ENCODE measurements around the gene TIGD1. TPM values are rescaled to one million over a fixed set of nuclear protein-coding genes. Genes with fewer than 3 reads are reported as not detected.

The TIGD1 gene
- total RNA-seq, 1 donor from 2014 or later, result 1.2 TPM

DNA sequence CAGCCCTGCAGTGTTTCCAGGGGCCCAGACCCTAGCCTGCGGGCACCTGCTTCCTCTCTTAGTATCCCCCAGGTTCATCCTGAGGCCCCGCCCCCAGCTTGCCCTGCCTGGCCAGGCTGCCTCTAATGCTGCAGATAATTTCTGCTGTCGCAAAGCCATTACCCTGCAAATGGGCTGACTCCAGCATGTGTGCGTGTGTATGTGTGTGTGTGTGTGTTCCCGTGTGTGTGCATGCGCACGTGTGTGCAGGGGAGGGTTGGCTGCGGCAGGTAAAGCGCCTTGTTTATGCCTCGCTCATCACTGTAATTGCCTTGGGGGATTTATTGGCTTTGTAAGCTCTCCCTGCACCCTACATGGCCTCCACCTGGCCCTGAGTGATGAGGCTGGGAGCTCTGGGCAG lies 37.8 kb downstream of the TIGD1 start:
- Histone ChIP-seq H3K9me3 (no peaks in the 10 kb centered on the region), H3K4me3 (no peak overlapping the region), H3K27me3 (no peaks in the 10 kb centered on the region), H3K36me3 (no peaks in the 10 kb centered on the region), H3K4me1 (no peaks in the 10 kb centered on the region), H3K27ac (no peak overlapping the region)
- DNase-seq (ENCODE audit: extremely low spot score in 2 of 2), result no peak
- intact Hi-C loops (cut with DNase I), result no loop called here
- TF ChIP-seq, protein P1, sequence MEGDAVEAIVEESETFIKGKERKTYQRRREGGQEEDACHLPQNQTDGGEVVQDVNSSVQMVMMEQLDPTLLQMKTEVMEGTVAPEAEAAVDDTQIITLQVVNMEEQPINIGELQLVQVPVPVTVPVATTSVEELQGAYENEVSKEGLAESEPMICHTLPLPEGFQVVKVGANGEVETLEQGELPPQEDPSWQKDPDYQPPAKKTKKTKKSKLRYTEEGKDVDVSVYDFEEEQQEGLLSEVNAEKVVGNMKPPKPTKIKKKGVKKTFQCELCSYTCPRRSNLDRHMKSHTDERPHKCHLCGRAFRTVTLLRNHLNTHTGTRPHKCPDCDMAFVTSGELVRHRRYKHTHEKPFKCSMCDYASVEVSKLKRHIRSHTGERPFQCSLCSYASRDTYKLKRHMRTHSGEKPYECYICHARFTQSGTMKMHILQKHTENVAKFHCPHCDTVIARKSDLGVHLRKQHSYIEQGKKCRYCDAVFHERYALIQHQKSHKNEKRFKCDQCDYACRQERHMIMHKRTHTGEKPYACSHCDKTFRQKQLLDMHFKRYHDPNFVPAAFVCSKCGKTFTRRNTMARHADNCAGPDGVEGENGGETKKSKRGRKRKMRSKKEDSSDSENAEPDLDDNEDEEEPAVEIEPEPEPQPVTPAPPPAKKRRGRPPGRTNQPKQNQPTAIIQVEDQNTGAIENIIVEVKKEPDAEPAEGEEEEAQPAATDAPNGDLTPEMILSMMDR (IDR thresholded peaks at IDR 0.05), result no peak
- TF ChIP-seq POLR2A (IDR thresholded peaks at IDR 0.05) (no peak), POLR2AphosphoS5 (IDR thresholded peaks at IDR 0.05; ENCODE audit: insufficient read depth in 1 of 2, low read depth in 1 of 2) (no peak)

DNA sequence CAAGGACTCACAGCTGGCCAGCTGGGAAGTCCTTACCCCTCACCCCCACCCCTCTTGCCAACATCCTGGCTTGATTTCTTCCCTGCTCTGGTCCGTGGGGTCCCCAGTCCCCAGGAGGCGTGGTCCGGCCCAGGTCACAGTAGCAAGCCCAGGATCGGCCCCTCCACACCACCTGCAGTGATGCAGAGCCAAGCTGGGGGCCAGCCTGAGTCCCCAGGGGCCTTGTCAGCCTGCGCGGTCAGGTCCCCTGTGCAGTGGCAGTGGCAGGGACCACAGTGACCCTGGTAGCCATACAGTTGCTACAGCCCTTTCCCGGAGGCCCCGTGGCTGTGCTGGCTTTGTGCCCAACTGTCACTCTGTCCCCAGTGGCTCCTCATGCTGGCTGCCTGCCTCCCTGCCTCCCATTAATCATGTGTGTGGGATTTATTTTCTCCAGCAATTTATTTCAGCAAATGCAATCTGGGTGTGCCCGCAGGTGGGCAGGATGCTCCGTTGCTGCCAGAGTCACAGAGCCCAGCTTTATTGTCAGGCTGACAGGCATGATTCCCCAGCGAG lies 38.9 kb downstream of the TIGD1 start:
- Histone ChIP-seq H3K4me3 (no peak overlapping the region), H3K9me3 (no peaks in the 10 kb centered on the region), H3K27me3 (no peaks in the 10 kb centered on the region), H3K36me3 (no peaks in the 10 kb centered on the region), H3K4me1 (no peaks in the 10 kb centered on the region), H3K27ac (no peak overlapping the region)
- intact Hi-C loops (cut with DNase I), result no loop called here
- TF ChIP-seq POLR2A (IDR thresholded peaks at IDR 0.05), result no peak
- no peak for TF ChIP-seq POLR2AphosphoS5 (IDR thresholded peaks at IDR 0.05; ENCODE audit: insufficient read depth in 1 of 2, low read depth in 1 of 2)
- TF ChIP-seq, protein P1 (IDR thresholded peaks at IDR 0.05), result no peak
- DNase-seq (ENCODE audit: extremely low spot score in 2 of 2), result no peak

DNA sequence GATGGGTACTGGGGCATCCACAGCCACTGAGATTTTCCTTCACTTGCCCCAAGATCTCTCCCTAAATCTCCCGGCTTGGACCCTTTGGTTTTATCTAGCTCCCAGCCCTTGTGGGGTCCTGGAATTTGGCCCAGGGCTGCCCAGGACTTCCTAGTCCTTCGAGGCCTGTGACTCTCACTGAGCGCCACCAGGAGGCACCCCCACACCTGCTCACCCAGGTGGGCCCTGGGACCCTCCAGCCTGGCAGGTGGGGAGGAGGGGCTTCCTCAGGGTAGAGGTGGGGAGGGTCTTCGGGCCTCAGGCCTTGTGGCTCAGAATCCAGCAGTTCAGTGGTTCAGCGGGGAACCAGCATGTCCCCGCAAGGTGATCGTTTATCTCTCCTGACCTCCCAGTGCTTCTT lies 42.1 kb downstream of the TIGD1 start:
- no peak overlapping the region for H3K27ac ChIP-seq
- TF ChIP-seq POLR2AphosphoS5 (IDR thresholded peaks at IDR 0.05; ENCODE audit: insufficient read depth in 1 of 2, low read depth in 1 of 2), result no peak
- TF ChIP-seq, protein P1 (IDR thresholded peaks at IDR 0.05), result no peak
- TF ChIP-seq POLR2A (IDR thresholded peaks at IDR 0.05), result no peak
- no peaks in the 10 kb centered on the region for H3K27me3 ChIP-seq
- no peaks in the 10 kb centered on the region for H3K9me3 ChIP-seq
- no peak overlapping the region for H3K4me3 ChIP-seq
- no peak for DNase-seq (ENCODE audit: extremely low spot score in 2 of 2)
- intact Hi-C loops (cut with DNase I), result no loop called here
- H3K4me1 ChIP-seq, result peaks cover 5% of the 10 kb centered on the region
- H3K36me3 ChIP-seq, result no peaks in the 10 kb centered on the region

DNA sequence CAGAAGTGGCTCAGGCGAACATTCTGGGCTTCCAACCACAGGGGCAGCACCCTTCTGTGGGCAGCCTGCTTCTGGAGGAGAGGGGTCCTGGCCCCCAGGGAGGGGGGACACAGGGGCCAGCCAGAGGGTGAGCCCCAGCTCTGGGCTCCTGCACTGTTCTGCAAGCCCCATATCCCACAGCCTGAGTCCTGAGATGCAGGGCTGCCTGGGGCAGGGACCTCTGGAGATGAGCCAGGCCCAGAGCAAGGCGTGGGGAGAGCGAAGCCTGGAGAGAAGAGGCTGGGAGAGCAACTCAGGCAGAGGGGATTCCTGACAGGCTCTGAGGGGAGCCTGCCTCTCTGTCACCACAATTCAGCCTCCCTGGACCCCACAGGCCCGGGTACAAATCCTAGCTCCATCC lies 43.6 kb downstream of the TIGD1 start:
- Histone ChIP-seq H3K9me3 (no peaks in the 10 kb centered on the region), H3K4me1 (peaks cover 16% of the 10 kb centered on the region), H3K4me3 (no peak overlapping the region), H3K27me3 (no peaks in the 10 kb centered on the region), H3K27ac (no peak overlapping the region), H3K36me3 (no peaks in the 10 kb centered on the region)
- TF ChIP-seq POLR2A (IDR thresholded peaks at IDR 0.05) (no peak), POLR2AphosphoS5 (IDR thresholded peaks at IDR 0.05; ENCODE audit: insufficient read depth in 1 of 2, low read depth in 1 of 2) (no peak)
- TF ChIP-seq, protein P1 (IDR thresholded peaks at IDR 0.05), result no peak
- intact Hi-C loops (cut with DNase I), result no loop called here
- no peak for DNase-seq (ENCODE audit: extremely low spot score in 2 of 2)

DNA sequence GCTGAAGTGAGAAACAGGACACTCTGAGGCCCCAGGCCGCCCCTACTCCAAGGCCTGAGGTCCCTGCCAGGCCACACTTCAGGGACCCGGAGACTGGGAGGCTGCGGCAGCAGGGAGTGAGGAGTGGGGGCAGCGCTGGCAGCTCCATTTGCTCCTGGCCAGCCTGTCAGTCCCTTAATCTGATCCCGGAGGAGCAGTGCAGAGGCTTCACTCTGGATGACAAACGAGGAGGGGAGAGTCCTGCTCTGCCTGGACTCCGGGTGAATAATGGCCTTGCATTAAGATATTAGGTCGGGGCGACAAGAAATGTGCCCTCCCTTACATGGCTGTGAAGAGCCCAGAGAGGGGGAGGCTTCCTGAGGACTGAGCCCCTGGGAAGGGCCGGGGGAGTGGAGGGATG lies 44.5 kb downstream of the TIGD1 start:
- no peaks in the 10 kb centered on the region for H3K27me3 ChIP-seq
- TF ChIP-seq, protein P1 (IDR thresholded peaks at IDR 0.05), result no peak
- TF ChIP-seq POLR2AphosphoS5 (IDR thresholded peaks at IDR 0.05; ENCODE audit: insufficient read depth in 1 of 2, low read depth in 1 of 2) (no peak), POLR2A (IDR thresholded peaks at IDR 0.05) (no peak)
- DNase-seq (ENCODE audit: extremely low spot score in 2 of 2), result no peak
- no peaks in the 10 kb centered on the region for H3K36me3 ChIP-seq
- no peaks in the 10 kb centered on the region for H3K9me3 ChIP-seq
- H3K4me1 ChIP-seq, result peaks cover 16% of the 10 kb centered on the region
- no peak overlapping the region for H3K27ac ChIP-seq
- no peak overlapping the region for H3K4me3 ChIP-seq
- intact Hi-C loops (cut with DNase I), result no loop called here
